Stimulated activated CD4-positive, alpha-beta T cell treated with anti-CD3 and anti-CD28 coated beads, Interleukin-2, amount 100 ng/mL, for 4 hours (primary cell): Measurements from ENCODE around the gene ZNF652.
A peak's percentile ranks its signal among the peaks of the same experiment; 100 is the strongest.
"Not testable (repeated sequence)": the region's sequence is repeated elsewhere in the genome, so short reads cannot be mapped to it uniquely, and the experiment has no call there.

ENCODE experiments used
- DNase-seq: peaks from one replicate; pipeline ENCODE4 v3.0.0-alpha.2; 2020; ENCODE audit warnings: low read depth

ZNF652 gene

DNA sequence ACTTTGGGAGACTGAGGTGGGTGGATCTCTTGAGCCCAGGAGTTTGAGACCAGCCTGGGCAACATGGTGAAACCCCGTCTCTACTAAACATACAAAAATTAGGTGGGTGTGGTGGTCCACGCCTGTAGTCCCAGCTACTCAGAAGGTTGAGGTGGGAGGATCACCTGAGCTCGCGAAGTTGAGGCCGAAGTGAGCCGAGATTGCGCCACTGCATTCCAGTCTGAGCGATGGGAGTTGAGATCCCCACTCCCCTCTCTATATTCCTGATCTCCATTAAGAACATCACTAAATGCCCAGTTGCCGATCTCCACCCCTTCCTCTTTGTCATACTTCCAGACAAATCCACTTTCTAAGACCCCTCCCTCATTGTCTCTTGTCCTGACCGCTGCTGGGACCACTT, 24.3 kb upstream of the ZNF652 start:
- DNase-seq, result no peak

- DNase-seq, result no peak
These were observed 22.9 kb upstream of the ZNF652 start for GRCh38 chr17:49384951-49385350.

DNA sequence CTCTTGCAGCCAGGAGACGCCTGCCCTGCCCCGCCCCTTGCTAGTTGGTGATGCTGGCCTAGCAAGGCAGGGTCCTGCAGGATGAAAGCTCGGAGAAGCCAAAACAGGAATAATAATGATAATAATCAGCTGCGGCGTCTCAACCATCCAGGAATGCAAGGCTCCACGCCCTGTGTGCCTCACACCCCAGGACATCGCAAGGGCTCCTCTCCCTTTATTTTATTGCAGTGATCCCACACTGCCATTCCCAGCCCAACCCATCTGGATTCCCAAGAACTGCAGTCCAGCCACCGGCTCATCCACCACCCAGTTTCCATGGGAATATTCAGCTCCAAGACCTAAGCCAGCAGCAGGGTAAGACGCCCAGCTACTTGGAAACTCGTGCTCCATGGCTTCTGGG, 21.0 kb upstream of the ZNF652 start:
- DNase-seq, result no peak

DNA sequence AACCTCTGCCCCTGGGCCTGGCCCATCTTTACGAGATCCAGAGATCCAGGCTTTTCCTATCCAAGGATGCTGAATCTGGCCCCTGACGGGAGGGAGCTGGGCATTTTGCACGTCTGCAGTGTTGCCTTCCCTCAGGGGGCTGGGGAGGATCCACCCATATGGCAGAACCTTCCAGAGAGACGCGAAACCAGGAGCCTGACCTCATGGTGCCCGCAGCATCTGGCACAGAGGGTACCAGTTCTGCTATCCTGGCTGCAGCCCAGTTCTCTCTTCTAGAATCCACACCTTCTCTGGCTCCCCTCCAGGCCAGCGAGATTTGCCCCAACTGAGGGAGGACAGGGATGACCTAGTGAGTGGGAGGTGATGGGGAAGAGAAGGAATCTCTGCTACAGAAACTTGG, 20.5 kb upstream of the ZNF652 start:
- no peak for DNase-seq

DNA sequence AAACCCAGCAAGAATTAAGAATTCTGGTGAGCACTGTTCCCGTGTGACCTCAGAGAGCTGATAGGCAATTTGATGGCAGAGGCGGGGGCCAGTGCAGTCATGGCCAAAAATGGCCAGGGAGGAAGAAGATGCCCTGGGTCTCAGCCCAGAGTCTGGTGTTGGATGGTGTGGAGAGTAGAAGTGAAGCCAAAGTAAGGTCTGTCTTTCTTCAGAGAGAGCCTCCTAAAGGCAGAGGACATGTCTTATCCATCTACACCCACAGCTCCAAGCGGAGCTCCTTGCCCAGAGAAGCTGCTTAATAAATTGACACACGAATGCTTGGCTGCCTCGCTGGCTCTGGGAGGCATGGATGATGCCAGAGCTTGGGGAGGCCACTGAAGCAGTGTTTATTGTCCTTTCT, 19.7 kb upstream of the ZNF652 start:
- DNase-seq, result no peak

GRCh38 chr17:49381033-49381432, 19.0 kb upstream of the ZNF652 start:
- DNase-seq, result no peak

DNA sequence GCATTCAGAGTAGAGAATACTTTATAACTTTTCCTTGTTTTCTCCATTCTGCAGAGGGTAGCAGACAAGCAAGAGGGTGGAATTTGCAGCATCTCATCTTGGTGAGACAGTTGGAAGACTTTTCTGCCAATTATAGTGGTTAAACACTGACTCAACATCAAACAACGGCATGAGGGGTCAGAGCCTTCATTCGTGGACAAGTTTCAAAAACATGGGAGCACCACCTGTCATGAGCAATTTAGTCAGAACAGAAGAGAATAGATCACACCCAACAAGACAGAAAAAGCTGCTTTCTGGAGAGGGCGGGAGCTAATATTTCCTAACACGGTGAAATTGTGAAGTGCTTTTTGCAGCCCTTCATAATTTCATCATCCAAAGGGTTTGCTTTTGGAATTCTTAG, 17.9 kb upstream of the ZNF652 start:
- no peak for DNase-seq

DNA sequence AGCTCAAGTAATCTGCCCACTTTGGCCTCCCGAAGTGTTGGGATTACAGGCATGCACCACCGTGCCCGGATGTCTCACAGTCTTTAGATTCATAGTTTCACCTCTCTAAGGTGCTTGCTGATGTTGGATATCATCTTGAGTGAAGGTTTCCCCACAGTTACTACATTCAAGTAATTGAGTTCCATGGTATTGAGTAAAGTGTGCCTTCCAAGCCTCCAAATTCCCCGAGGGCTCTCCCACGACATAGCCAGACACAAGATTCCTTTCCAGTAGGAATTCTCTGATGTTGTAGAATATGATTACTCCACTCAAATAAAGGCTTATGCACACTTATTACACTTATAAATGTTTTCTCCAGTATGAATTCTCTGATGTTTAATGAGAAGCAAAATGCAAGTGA, 16.3 kb upstream of the ZNF652 start:
- DNase-seq, result no peak

DNA sequence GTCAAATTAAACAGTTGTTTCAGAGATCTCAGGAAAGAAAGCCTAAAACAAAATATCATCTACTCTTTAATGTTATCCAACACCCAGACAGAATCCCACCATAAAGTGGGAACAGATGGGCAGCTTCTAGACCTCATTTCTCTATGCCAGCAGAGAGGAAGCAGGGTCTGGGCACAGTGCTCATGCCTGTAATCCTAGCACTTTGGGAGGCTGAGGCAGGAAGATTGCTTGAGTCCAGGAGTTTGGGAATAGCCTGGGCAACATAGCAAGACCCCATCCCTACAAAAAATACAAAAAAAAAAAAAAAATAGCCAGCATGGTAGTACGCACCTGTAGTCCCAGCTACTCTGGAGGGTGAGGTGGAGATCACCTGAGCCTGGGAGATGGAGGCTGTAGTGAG, 13.5 kb upstream of the ZNF652 start:
- no peak for DNase-seq

GRCh38 chr17:49373115-49373514, 11.1 kb upstream of the ZNF652 start:
- no peak for DNase-seq

DNA sequence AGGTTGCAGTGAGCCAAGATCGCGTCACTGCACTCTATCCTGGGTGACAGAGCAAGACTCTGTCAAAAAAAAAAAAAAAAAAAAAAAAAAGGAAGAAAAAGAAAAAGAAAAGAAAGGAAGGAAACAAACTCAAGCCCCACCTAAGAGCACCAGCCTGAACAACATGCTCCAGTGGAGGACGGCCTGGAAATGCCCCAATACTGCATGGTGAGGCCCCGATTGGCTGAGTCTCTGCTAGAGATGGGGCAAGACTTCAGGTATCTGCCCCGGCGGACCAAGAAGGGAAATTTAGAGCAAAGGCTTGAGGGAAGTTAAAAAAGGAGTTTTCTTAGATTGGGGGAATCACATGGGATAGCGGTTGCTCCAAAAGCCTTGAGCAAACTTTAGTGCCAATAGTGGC, 10.4 kb upstream of the ZNF652 start:
- DNase-seq, result no peak

GRCh38 chr17:49370971-49371834, 9.2 kb upstream of the ZNF652 start:
- no peak for DNase-seq

DNA sequence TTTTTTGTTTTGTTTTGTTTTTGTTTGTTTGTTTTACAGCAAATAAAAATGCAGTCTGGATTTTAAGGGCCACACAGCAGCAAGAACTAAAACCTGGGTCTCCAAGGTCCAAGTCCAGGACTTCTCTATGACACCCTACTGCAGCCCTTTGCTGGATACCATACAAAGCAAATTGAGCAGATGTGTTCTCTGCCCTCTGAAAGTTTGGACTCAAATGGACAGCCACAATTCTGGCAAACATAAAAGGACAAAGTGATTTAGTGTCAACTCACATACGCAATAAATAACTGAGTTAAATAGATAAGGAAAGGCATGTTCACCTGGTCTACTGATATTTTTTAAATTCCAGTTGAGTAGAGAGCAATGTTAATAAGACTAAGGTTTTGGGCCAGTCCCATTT, 7.7 kb upstream of the ZNF652 start:
- DNase-seq, result no peak

DNA sequence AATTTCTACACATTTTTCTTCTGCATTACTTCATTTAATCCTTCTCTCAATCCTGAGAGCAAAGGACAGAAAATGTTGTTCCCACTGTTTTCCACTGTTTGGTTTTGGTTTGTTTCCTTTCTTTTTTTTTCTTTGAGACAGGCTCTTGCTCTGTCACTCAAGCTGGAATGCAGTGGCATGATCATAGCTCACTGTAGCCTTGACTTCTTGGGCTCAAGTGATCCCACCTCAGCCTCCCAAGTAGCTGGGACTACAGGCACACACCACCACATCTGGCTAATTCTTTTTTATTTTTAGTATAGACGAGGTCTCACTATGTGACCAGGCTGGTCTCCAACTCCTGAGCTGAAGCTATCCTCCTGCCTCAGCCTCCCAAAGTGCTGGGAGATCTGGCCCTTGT, 7.0 kb upstream of the ZNF652 start:
- DNase-seq, result no peak

GRCh38 chr17:49365667-49366066, 3.6 kb upstream of the ZNF652 start:
- no peak for DNase-seq

GRCh38 chr17:49365126-49365525, 3.1 kb upstream of the ZNF652 start:
- DNase-seq, result not testable (repeated sequence)

DNA sequence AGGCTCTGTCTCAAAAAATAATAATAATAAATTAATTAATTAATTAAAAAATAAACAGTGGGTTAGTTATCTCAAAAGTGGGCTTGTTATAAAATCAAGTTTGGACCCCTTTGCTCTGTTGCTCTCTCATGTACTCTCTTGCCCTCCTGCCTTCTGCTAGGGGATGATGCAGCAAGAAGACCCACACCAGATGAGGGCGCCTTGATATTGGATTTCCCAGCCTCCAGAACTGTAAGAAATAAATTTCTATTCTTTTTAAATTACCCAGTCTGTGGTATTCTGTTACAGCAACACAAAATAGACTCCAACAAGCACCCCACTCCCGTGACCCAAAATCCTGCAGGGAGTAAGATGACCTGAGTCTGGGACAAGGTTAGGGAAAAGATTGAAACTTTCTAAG, 2.1 kb upstream of the ZNF652 start:
- DNase-seq, result no peak

- DNase-seq, result no peak
These were observed 1.2 kb upstream of the ZNF652 start for GRCh38 chr17:49363251-49363650.

- DNase-seq, result no peak
These were observed 670 bp upstream of the ZNF652 start for GRCh38 chr17:49362723-49363117.

GRCh38 chr17:49361129-49361901, 735 bp downstream of the ZNF652 start:
- DNase-seq, result peak; percentile 66

GRCh38 chr17:49360796-49361128, 1.3 kb downstream of the ZNF652 start:
- DNase-seq, result no peak

DNA sequence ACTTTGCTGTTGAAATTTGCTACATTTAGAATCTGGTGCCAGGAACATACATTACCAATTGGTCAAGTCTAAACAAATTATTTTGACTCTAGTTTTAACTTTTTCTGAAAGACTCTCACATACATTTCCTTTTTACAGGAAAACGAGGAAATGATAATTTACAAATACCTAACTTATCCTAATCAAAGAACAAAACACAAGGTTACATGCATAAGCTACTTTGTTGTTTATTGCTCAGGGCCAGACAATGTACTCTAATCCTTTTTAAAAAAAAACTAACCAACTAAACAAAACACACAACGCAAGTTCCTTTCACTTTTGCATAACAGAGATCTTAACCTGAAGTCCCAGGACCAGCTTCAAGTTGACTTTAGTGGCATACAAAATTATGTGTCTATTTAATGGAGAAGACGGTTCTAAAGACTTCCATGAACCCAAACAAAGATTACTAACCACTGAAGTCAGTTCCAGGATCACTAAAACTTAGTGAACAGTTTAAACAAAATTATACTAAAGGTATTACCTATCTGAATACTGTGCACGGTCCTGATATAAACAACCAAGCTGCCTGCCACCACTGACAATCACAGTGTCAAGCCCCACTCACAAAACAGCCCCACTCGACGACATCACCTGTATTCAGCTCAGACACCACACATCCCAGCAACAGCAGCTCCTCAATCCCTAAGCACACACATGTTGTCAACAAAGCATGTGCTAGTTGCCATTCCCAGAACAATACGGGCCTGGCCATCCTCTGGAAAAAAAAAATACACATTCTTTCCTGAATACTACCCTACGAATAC, 1.9 kb downstream of the ZNF652 start:
- no peak for DNase-seq
